ENCODE measurements around the gene SLC26A8.

The SLC26A8 gene

GRCh38 chr6:35896228-35896627 is 128.2 kb downstream of the SLC26A8 start:
- Histone ChIP-seq H3K4me3 (ENCODE audit: low read depth in 1 of 2, low read length in 2 of 2) (no peak overlapping the region), H3K9ac (ENCODE audit: low read depth in 1 of 2, low read length in 2 of 2) (no peak overlapping the region), H3K9me3 (ENCODE audit: control insufficient read depth in 1 of 2, low read length in 2 of 2) (no peaks in the 10 kb centered on the region), H3K4me1 (ENCODE audit: control insufficient read depth in 1 of 2, insufficient read depth in 2 of 2, low read length in 2 of 2) (no peaks in the 10 kb centered on the region), H3K36me3 (ENCODE audit: control insufficient read depth in 1 of 2, insufficient read depth in 2 of 2, low read length in 2 of 2) (peaks cover 0 to 8% of the 10 kb centered on the region in 2 donors), H3K27me3 (ENCODE audit: control insufficient read depth in 1 of 2, insufficient read depth in 2 of 2, low read length in 2 of 2) (no peaks in the 10 kb centered on the region), H3K27ac (ENCODE audit: low read depth, low read length) (no peak overlapping the region)

- Histone ChIP-seq H3K4me1 (ENCODE audit: control insufficient read depth in 1 of 2, insufficient read depth in 2 of 2, low read length in 2 of 2) (no peaks in the 10 kb centered on the region), H3K27me3 (ENCODE audit: control insufficient read depth in 1 of 2, insufficient read depth in 2 of 2, low read length in 2 of 2) (no peaks in the 10 kb centered on the region), H3K36me3 (ENCODE audit: control insufficient read depth in 1 of 2, insufficient read depth in 2 of 2, low read length in 2 of 2) (peaks cover 0 to 8% of the 10 kb centered on the region in 2 donors), H3K9ac (ENCODE audit: low read depth in 1 of 2, low read length in 2 of 2) (no peak overlapping the region), H3K9me3 (ENCODE audit: control insufficient read depth in 1 of 2, low read length in 2 of 2) (no peaks in the 10 kb centered on the region), H3K27ac (ENCODE audit: low read depth, low read length) (no peak overlapping the region), H3K4me3 (ENCODE audit: low read depth in 1 of 2, low read length in 2 of 2) (no peak overlapping the region)
These were observed 128.9 kb downstream of the SLC26A8 start for GRCh38 chr6:35895560-35895959.

DNA sequence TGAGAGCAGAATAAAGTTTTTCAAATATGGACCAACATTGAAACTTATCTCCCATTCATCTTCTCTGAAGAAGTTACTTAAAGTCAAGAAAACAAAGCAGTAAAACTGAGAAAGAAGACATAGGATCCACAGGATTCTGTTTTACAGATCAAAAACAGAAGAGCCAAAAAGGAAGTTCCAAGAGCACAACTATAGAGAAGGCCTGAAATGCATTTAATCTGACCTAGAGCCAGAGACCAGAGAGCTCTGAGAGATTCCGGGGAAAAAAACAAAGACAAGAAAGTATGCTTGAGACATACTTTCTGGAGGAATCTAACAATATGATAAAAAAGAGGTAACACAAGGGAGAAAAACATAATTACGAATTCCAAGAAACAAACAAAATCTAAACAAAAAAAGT is 129.7 kb downstream of the SLC26A8 start:
- no peak overlapping the region for H3K4me3 ChIP-seq (ENCODE audit: low read depth in 1 of 2, low read length in 2 of 2)
- H3K9me3 ChIP-seq (ENCODE audit: control insufficient read depth in 1 of 2, low read length in 2 of 2) = no peaks in the 10 kb centered on the region
- H3K27ac ChIP-seq (ENCODE audit: low read depth, low read length) = no peak overlapping the region

More for the DNA sequence above, 129.7 kb downstream of the SLC26A8 start:
- H3K4me1 ChIP-seq (ENCODE audit: control insufficient read depth in 1 of 2, insufficient read depth in 2 of 2, low read length in 2 of 2) = no peaks in the 10 kb centered on the region
- no peaks in the 10 kb centered on the region for H3K27me3 ChIP-seq (ENCODE audit: control insufficient read depth in 1 of 2, insufficient read depth in 2 of 2, low read length in 2 of 2)
- H3K9ac ChIP-seq (ENCODE audit: low read depth in 1 of 2, low read length in 2 of 2) = no peak overlapping the region
- peaks cover 0 to 4% of the 10 kb centered on the region in 2 donors for H3K36me3 ChIP-seq (ENCODE audit: control insufficient read depth in 1 of 2, insufficient read depth in 2 of 2, low read length in 2 of 2)
